ENCODE measurements around the gene S100A7A. TPM values are rescaled to one million over a fixed set of nuclear protein-coding genes. Genes with fewer than 3 reads are reported as not detected.
A peak's percentile ranks its signal among the peaks of the same experiment; 100 is the strongest.

S100A7A gene
- total RNA-seq, 1 experiment from 2014 or later: not detected

DNA sequence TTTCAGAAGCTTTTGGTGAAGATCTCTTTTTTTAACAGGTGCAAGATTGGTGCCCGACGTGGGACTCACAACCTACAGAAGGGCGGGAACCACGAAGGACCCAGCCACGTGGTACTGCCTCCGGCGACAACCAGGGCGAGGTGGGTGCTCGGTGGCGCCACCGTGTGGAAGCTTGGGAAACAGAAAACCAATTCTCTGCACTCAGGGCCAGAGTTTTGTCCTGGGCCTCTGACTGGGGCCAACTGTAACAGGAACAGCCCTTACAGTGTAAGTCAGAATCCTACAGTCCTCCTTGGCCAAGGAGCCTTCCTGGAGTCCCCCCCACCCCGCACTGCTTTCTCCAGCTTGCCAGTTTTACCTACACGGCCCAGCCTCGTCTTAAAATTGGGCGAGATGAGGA lies 11.6 kb upstream of the S100A7A start:
- Mint-ChIP-seq H3K4me1 (peaks cover 18% of the 10 kb centered on the region), H3K36me3 (peaks cover 3% of the 10 kb centered on the region), H3K27me3 (ENCODE audit: low read depth) (peaks cover 40% of the 10 kb centered on the region), H3K27ac (no peak overlapping the region), H3K4me3 (no peak overlapping the region), H3K9me3 (peaks cover 21% of the 10 kb centered on the region)
- CTCF ChIA-PET: interaction anchor here (0.7 to 5.0 kb wide), 8 partner anchors 10 to 208 kb away, joined by 3 to 21 read pairs (median 6); partner anchors contain the start of genes S100A16 and S100A8
- POLR2A ChIA-PET: no interaction called here
- DNase-seq (ENCODE audit: low spot score) (peak; percentile 81), ATAC-seq (peak; percentile 68)
- TF ChIP-seq, protein P1, sequence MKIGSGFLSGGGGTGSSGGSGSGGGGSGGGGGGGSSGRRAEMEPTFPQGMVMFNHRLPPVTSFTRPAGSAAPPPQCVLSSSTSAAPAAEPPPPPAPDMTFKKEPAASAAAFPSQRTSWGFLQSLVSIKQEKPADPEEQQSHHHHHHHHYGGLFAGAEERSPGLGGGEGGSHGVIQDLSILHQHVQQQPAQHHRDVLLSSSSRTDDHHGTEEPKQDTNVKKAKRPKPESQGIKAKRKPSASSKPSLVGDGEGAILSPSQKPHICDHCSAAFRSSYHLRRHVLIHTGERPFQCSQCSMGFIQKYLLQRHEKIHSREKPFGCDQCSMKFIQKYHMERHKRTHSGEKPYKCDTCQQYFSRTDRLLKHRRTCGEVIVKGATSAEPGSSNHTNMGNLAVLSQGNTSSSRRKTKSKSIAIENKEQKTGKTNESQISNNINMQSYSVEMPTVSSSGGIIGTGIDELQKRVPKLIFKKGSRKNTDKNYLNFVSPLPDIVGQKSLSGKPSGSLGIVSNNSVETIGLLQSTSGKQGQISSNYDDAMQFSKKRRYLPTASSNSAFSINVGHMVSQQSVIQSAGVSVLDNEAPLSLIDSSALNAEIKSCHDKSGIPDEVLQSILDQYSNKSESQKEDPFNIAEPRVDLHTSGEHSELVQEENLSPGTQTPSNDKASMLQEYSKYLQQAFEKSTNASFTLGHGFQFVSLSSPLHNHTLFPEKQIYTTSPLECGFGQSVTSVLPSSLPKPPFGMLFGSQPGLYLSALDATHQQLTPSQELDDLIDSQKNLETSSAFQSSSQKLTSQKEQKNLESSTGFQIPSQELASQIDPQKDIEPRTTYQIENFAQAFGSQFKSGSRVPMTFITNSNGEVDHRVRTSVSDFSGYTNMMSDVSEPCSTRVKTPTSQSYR (CRISPR knock-in tag; IDR thresholded peaks at IDR 0.05): peak; percentile 82
- TF ChIP-seq, protein P2, sequence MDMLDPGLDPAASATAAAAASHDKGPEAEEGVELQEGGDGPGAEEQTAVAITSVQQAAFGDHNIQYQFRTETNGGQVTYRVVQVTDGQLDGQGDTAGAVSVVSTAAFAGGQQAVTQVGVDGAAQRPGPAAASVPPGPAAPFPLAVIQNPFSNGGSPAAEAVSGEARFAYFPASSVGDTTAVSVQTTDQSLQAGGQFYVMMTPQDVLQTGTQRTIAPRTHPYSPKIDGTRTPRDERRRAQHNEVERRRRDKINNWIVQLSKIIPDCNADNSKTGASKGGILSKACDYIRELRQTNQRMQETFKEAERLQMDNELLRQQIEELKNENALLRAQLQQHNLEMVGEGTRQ (CRISPR knock-in tag; IDR thresholded peaks at IDR 0.05): peak; percentile 77
- TF ChIP-seq KAT7 (CRISPR knock-in tag; IDR thresholded peaks at IDR 0.05; ENCODE audit: borderline replicate concordance): no peak
- peak; percentile 83 for TF ChIP-seq TP53 (CRISPR knock-in tag; IDR thresholded peaks at IDR 0.05)
- no peak for TF ChIP-seq ZNF396 (CRISPR knock-in tag; IDR thresholded peaks at IDR 0.05; ENCODE audit: borderline replicate concordance)
- TF ChIP-seq SOX15 (CRISPR knock-in tag; IDR thresholded peaks at IDR 0.05): no peak
- TF ChIP-seq, protein P3, sequence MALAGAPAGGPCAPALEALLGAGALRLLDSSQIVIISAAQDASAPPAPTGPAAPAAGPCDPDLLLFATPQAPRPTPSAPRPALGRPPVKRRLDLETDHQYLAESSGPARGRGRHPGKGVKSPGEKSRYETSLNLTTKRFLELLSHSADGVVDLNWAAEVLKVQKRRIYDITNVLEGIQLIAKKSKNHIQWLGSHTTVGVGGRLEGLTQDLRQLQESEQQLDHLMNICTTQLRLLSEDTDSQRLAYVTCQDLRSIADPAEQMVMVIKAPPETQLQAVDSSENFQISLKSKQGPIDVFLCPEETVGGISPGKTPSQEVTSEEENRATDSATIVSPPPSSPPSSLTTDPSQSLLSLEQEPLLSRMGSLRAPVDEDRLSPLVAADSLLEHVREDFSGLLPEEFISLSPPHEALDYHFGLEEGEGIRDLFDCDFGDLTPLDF (CRISPR knock-in tag; IDR thresholded peaks at IDR 0.05): peak; percentile 78; the same call in 1 of the 2 replicates
- no peak for TF ChIP-seq ZNF263 (CRISPR knock-in tag; IDR thresholded peaks at IDR 0.05; ENCODE audit: low read depth)
- TF ChIP-seq FOXK1 (CRISPR knock-in tag; IDR thresholded peaks at IDR 0.05): peak; percentile 79; the same call in 1 of the 2 replicates
- TF ChIP-seq ZNF671 (CRISPR knock-in tag; IDR thresholded peaks at IDR 0.05): no peak
- no peak for TF ChIP-seq ELF4 (CRISPR knock-in tag; IDR thresholded peaks at IDR 0.05; ENCODE audit: low read depth)
- TF ChIP-seq FOXJ3 (CRISPR knock-in tag; IDR thresholded peaks at IDR 0.05; ENCODE audit: borderline replicate concordance): 0 out of 2 replicates have a peak, but pooled peaks have one; percentile 53
- TF ChIP-seq GTF2I (CRISPR knock-in tag; conservative IDR thresholded peaks at IDR 0.05): no peak
- TF ChIP-seq TEAD1 (CRISPR knock-in tag; IDR thresholded peaks at IDR 0.05): peak; percentile 86
- TF ChIP-seq ATF3 (CRISPR knock-in tag; conservative IDR thresholded peaks at IDR 0.05): no peak
- peak; percentile 40; the same call in 1 of the 2 replicates for TF ChIP-seq SP1 (CRISPR knock-in tag; conservative IDR thresholded peaks at IDR 0.05)
- TF ChIP-seq ATF2 (CRISPR knock-in tag; IDR thresholded peaks at IDR 0.05; ENCODE audit: borderline replicate concordance, low read depth): 0 out of 2 replicates have a peak, but pooled peaks have one; percentile 35
- TF ChIP-seq, protein P4, sequence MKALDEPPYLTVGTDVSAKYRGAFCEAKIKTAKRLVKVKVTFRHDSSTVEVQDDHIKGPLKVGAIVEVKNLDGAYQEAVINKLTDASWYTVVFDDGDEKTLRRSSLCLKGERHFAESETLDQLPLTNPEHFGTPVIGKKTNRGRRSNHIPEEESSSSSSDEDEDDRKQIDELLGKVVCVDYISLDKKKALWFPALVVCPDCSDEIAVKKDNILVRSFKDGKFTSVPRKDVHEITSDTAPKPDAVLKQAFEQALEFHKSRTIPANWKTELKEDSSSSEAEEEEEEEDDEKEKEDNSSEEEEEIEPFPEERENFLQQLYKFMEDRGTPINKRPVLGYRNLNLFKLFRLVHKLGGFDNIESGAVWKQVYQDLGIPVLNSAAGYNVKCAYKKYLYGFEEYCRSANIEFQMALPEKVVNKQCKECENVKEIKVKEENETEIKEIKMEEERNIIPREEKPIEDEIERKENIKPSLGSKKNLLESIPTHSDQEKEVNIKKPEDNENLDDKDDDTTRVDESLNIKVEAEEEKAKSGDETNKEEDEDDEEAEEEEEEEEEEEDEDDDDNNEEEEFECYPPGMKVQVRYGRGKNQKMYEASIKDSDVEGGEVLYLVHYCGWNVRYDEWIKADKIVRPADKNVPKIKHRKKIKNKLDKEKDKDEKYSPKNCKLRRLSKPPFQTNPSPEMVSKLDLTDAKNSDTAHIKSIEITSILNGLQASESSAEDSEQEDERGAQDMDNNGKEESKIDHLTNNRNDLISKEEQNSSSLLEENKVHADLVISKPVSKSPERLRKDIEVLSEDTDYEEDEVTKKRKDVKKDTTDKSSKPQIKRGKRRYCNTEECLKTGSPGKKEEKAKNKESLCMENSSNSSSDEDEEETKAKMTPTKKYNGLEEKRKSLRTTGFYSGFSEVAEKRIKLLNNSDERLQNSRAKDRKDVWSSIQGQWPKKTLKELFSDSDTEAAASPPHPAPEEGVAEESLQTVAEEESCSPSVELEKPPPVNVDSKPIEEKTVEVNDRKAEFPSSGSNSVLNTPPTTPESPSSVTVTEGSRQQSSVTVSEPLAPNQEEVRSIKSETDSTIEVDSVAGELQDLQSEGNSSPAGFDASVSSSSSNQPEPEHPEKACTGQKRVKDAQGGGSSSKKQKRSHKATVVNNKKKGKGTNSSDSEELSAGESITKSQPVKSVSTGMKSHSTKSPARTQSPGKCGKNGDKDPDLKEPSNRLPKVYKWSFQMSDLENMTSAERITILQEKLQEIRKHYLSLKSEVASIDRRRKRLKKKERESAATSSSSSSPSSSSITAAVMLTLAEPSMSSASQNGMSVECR (CRISPR knock-in tag; IDR thresholded peaks at IDR 0.05; ENCODE audit: borderline replicate concordance): 0 out of 2 replicates have a peak, but pooled peaks have one; percentile 72
- TF ChIP-seq, protein P5, sequence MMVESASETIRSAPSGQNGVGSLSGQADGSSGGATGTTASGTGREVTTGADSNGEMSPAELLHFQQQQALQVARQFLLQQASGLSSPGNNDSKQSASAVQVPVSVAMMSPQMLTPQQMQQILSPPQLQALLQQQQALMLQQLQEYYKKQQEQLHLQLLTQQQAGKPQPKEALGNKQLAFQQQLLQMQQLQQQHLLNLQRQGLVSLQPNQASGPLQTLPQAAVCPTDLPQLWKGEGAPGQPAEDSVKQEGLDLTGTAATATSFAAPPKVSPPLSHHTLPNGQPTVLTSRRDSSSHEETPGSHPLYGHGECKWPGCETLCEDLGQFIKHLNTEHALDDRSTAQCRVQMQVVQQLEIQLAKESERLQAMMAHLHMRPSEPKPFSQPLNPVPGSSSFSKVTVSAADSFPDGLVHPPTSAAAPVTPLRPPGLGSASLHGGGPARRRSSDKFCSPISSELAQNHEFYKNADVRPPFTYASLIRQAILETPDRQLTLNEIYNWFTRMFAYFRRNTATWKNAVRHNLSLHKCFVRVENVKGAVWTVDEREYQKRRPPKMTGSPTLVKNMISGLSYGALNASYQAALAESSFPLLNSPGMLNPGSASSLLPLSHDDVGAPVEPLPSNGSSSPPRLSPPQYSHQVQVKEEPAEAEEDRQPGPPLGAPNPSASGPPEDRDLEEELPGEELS (CRISPR knock-in tag; IDR thresholded peaks at IDR 0.05): peak; percentile 88
- TF ChIP-seq JUN (CRISPR knock-in tag; IDR thresholded peaks at IDR 0.05): 0 out of 2 replicates have a peak, but pooled peaks have one; percentile 26
- TF ChIP-seq, protein P6, sequence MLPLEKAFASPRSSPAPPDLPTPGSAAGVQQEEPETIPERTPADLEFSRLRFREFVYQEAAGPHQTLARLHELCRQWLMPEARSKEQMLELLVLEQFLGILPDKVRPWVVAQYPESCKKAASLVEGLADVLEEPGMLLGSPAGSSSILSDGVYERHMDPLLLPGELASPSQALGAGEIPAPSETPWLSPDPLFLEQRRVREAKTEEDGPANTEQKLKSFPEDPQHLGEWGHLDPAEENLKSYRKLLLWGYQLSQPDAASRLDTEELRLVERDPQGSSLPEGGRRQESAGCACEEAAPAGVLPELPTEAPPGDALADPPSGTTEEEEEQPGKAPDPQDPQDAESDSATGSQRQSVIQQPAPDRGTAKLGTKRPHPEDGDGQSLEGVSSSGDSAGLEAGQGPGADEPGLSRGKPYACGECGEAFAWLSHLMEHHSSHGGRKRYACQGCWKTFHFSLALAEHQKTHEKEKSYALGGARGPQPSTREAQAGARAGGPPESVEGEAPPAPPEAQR (CRISPR knock-in tag; IDR thresholded peaks at IDR 0.05): no peak

All from WTC11 (cell line).